K562 (cell line): ENCODE results near the gene DENND1A. TPM values are rescaled to one million over a fixed set of nuclear protein-coding genes. Genes with fewer than 3 reads are reported as not detected.

Experiments
- ARID1B ChIP-seq: fragments of 450-650 bp; IDR thresholded peaks from 2 replicates; pipeline ENCODE4 v1.6.1; 2016; ENCODE audit warnings: antibody characterized with exemption, mild to moderate bottlenecking, inconsistent platforms
- ATF3 ChIP-seq, 2 experiments: fragments of 450-650 bp in 1 of 2; sonication (generic) in 1 of 2; formaldehyde crosslinking in 1 of 2; IDR thresholded peaks in 1 of 2; conservative IDR thresholded peaks in 1 of 2; 2 replicates each; pipeline versions ENCODE4 v1.6.1 to v1.8.1; 2016 to 2023; ENCODE audit warnings: mild to moderate bottlenecking in 2 of 2, moderate library complexity in 2 of 2, inconsistent platforms in 1 of 2, missing genetic modification reagents in 1 of 2
- CREM ChIP-seq: IDR thresholded peaks from 2 replicates; pipeline ENCODE4 v1.6.1; 2014; ENCODE audit warnings: antibody characterized with exemption, low read depth
- CTCF ChIP-seq, 3 experiments: IDR thresholded peaks in 2 of 3; conservative IDR thresholded peaks in 1 of 3; 2 replicates each; pipeline ENCODE4 v1.5.1; 2011 to 2012; ENCODE audit warnings: low read length in 3 of 3, mild to moderate bottlenecking in 3 of 3, control low read depth in 2 of 3, improper control_type of control experiment in 1 of 3, inconsistent platforms in 1 of 3, low read depth in 1 of 3, mixed read lengths in 1 of 3, moderate library complexity in 1 of 3; ENCODE audit not compliant: insufficient read depth in 2 of 3
- DPF2 ChIP-seq: fragments of 450-650 bp; IDR thresholded peaks from 2 replicates; pipeline ENCODE4 v1.6.1; 2016
- HNRNPLL ChIP-seq: fragments of 200-400 bp; formaldehyde crosslinking; IDR thresholded peaks from 2 replicates; pipeline ENCODE4 v1.6.1; 2017; ENCODE audit warnings: low read length, low read depth, mild to moderate bottlenecking; ENCODE audit not compliant: poor library complexity, severe bottlenecking
- L3MBTL2 ChIP-seq: fragments of 450-650 bp; IDR thresholded peaks from 2 replicates; pipeline ENCODE4 v1.6.1; 2016; ENCODE audit warnings: mild to moderate bottlenecking, moderate library complexity
- LEF1 ChIP-seq: fragments of 450-650 bp; IDR thresholded peaks from 2 replicates; pipeline ENCODE4 v1.6.1; 2016; ENCODE audit warnings: mild to moderate bottlenecking
- SMARCC2 ChIP-seq: fragments of 450-650 bp; IDR thresholded peaks from 2 replicates; pipeline ENCODE4 v1.6.1; 2017; ENCODE audit warnings: antibody characterized with exemption, moderate library complexity, mild to moderate bottlenecking, low read depth
- YY1 ChIP-seq, 3 experiments: IDR thresholded peaks; 2 replicates each; pipeline ENCODE4 v1.6.1; 2011; ENCODE audit warnings: low read length in 2 of 3, mild to moderate bottlenecking in 2 of 3, moderate library complexity in 2 of 3, borderline replicate concordance in 1 of 3, control low read depth in 1 of 3, low read depth in 1 of 3; ENCODE audit not compliant: insufficient read depth in 3 of 3, insufficient replicate concordance in 2 of 3, control insufficient read depth in 1 of 3, insufficient read length in 1 of 3; ENCODE audit errors: extremely low read depth in 1 of 3
- ZC3H8 ChIP-seq: fragments of 450-650 bp; IDR thresholded peaks from 2 replicates; pipeline ENCODE4 v1.6.1; 2017
- polyA plus RNA-seq, 8 experiments: library from polyadenylated mRNA; depleted of rRNA in 4 of 8; stranded (reverse) in 5 of 8; unstranded in 3 of 8; fragments of >200 nt; fragmentation: Nextera tagmentation in 2 of 8; fragmentation: Illumina TruSeq in 1 of 8; extraction: Ambion mirVana in 2 of 8; extraction: Trizol in 1 of 8; gene quantifications; 2 replicates each; pipeline versions ENCODE4 v1.2.1 to v1.2.3, GENCODE V29; 2011 to 2014; ENCODE audit warnings: inconsistent platforms in 1 of 8, missing spikeins in 1 of 8
- total RNA-seq, 7 experiments: library from RNA; depleted of rRNA in 6 of 7; stranded (reverse); fragments of >200 nt in 6 of 7; fragmentation: Illumina TruSeq in 2 of 7; extraction: Trizol in 2 of 7; gene quantifications; 2 replicates each; pipeline versions ENCODE4 v1.2.1 to v1.2.3, GENCODE V29; 2011 to 2021; ENCODE audit warnings: low replicate concordance in 1 of 7
- TF ChIP-seq, protein P1 (sequence below): fragments of 250-450 bp; sonication (Bioruptor Pico); IDR thresholded peaks from 2 replicates; pipeline ENCODE4 v1.5.1; 2021; ENCODE audit warnings: mild to moderate bottlenecking
- TF ChIP-seq, protein P2 (sequence below): fragments of 200-800 bp; sonication (Bioruptor generic); IDR thresholded peaks from 2 replicates; pipeline ENCODE4 v1.6.1; 2017; ENCODE audit warnings: missing genetic modification characterization, missing compliant biosample characterization
- TF ChIP-seq, protein P3 (sequence below): sonication (generic); formaldehyde crosslinking; IDR thresholded peaks from 2 replicates; pipeline ENCODE4 v1.9.0; 2022; ENCODE audit warnings: mild to moderate bottlenecking, missing genetic modification reagents
- TF ChIP-seq, protein P4 (sequence below): fragments of 450-650 bp; IDR thresholded peaks from 2 replicates; pipeline ENCODE4 v1.6.1; 2017; ENCODE audit warnings: antibody characterized with exemption, mild to moderate bottlenecking

Gene DENND1A
- total and polyA plus RNA-seq, 9 of the 15 experiments (the other 6 are each of a cell fraction or from before 2014, with no cell fraction given) = 7.6 to 29.5 (median 15.7) TPM

- TF ChIP-seq, protein P1, sequence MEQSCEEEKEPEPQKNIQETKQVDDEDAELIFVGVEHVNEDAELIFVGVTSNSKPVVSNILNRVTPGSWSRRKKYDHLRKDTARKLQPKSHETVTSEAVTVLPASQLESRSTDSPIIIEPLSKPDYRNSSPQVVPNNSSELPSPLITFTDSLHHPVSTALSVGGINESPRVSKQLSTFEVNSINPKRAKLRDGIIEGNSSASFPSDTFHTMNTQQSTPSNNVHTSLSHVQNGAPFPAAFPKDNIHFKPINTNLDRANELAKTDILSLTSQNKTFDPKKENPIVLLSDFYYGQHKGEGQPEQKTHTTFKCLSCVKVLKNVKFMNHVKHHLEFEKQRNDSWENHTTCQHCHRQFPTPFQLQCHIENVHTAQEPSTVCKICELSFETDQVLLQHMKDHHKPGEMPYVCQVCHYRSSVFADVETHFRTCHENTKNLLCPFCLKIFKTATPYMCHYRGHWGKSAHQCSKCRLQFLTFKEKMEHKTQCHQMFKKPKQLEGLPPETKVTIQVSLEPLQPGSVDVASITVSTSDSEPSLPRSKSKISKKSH (CRISPR knock-in tag) = no peak
- TF ChIP-seq CTCF (IDR thresholded peaks at IDR 0.05 in 2 of 3, conservative IDR thresholded peaks at IDR 0.05 in 1 of 3; ENCODE audit: insufficient read depth in 2 of 3, low read depth in 1 of 3, low read length in 3 of 3) = peak in 2 of 3 experiments; percentile 12; a peak in 1 of 6 replicates
- 0 out of 2 replicates have a peak, but pooled peaks have one; percentile 29 for TF ChIP-seq LEF1
- TF ChIP-seq ARID1B = peak; percentile 76
- peak; percentile 87 for TF ChIP-seq L3MBTL2
- TF ChIP-seq HNRNPLL = no peak
- TF ChIP-seq, protein P2, sequence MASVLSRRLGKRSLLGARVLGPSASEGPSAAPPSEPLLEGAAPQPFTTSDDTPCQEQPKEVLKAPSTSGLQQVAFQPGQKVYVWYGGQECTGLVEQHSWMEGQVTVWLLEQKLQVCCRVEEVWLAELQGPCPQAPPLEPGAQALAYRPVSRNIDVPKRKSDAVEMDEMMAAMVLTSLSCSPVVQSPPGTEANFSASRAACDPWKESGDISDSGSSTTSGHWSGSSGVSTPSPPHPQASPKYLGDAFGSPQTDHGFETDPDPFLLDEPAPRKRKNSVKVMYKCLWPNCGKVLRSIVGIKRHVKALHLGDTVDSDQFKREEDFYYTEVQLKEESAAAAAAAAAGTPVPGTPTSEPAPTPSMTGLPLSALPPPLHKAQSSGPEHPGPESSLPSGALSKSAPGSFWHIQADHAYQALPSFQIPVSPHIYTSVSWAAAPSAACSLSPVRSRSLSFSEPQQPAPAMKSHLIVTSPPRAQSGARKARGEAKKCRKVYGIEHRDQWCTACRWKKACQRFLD (CRISPR knock-in tag) = 0 out of 2 replicates have a peak, but pooled peaks have one; percentile 44
- TF ChIP-seq ATF3 (IDR thresholded peaks at IDR 0.05) = peak; percentile 84
- TF ChIP-seq ATF3 (CRISPR knock-in tag; conservative IDR thresholded peaks at IDR 0.05) = no peak; the same call in 1 of the 2 replicates
- peak; percentile 82 for TF ChIP-seq DPF2
- 0 out of 2 replicates have a peak, but pooled peaks have one; percentile 17 for TF ChIP-seq CREM
- TF ChIP-seq SMARCC2 = 0 out of 2 replicates have a peak, but pooled peaks have one; percentile 37
- TF ChIP-seq ZC3H8 = no peak
- TF ChIP-seq, protein P3, sequence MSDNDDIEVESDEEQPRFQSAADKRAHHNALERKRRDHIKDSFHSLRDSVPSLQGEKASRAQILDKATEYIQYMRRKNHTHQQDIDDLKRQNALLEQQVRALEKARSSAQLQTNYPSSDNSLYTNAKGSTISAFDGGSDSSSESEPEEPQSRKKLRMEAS (CRISPR knock-in tag) = peak; percentile 86
- TF ChIP-seq YY1 (IDR thresholded peaks at IDR 0.05; ENCODE audit: borderline replicate concordance in 1 of 3, control insufficient read depth in 1 of 3, extremely low read depth in 1 of 3, insufficient read depth in 3 of 3, insufficient read length in 1 of 3, insufficient replicate concordance in 2 of 3, low read depth in 1 of 3, low read length in 2 of 3) = peak in 1 of 3 experiments; percentile 49
- TF ChIP-seq, protein P4, sequence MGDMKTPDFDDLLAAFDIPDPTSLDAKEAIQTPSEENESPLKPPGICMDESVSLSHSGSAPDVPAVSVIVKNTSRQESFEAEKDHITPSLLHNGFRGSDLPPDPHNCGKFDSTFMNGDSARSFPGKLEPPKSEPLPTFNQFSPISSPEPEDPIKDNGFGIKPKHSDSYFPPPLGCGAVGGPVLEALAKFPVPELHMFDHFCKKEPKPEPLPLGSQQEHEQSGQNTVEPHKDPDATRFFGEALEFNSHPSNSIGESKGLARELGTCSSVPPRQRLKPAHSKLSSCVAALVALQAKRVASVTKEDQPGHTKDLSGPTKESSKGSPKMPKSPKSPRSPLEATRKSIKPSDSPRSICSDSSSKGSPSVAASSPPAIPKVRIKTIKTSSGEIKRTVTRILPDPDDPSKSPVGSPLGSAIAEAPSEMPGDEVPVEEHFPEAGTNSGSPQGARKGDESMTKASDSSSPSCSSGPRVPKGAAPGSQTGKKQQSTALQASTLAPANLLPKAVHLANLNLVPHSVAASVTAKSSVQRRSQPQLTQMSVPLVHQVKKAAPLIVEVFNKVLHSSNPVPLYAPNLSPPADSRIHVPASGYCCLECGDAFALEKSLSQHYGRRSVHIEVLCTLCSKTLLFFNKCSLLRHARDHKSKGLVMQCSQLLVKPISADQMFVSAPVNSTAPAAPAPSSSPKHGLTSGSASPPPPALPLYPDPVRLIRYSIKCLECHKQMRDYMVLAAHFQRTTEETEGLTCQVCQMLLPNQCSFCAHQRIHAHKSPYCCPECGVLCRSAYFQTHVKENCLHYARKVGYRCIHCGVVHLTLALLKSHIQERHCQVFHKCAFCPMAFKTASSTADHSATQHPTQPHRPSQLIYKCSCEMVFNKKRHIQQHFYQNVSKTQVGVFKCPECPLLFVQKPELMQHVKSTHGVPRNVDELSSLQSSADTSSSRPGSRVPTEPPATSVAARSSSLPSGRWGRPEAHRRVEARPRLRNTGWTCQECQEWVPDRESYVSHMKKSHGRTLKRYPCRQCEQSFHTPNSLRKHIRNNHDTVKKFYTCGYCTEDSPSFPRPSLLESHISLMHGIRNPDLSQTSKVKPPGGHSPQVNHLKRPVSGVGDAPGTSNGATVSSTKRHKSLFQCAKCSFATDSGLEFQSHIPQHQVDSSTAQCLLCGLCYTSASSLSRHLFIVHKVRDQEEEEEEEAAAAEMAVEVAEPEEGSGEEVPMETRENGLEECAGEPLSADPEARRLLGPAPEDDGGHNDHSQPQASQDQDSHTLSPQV = peak; percentile 79
These were observed 483.8 kb downstream of the DENND1A start (continued) for GRCh38 chr9:123445981-123446610.
